PC-3 (cell line): ENCODE data around the gene KRTAP4-12. TPM values are rescaled to one million over a fixed set of nuclear protein-coding genes. Genes with fewer than 3 reads are reported as not detected.
"Not testable (repeated sequence)": the region's sequence is repeated elsewhere in the genome, so short reads cannot be mapped to it uniquely, and the experiment has no call there.

Experiments
- ATAC-seq: fragments of 200-7000 bp; cut with Tn5 transposase; 2 replicates; pipeline ENCODE4 v1.9.1; 2020; ENCODE audit warnings: mild to moderate bottlenecking, moderate library complexity
- BruUV-seq: library from RNA; stranded (reverse); fragments of 400-500 nt; replicated peaks from 2 replicates; lab custom pipeline; 2021; lab: Mats Ljungman, UMichigan
- CTCF ChIA-PET: fragments of 300-600 bp; sonication (Branson Sonifier 250); formaldehyde crosslinking; loops from one replicate; lab custom pipeline; 2022; ENCODE audit warnings: antibody characterized with exemption; lab: Charles Lee
- POLR2A ChIA-PET: fragments of 300-600 bp; sonication (Branson Sonifier 250); formaldehyde crosslinking; loops from one replicate; lab custom pipeline; 2022; ENCODE audit warnings: antibody characterized with exemption; ENCODE audit not compliant: unreplicated experiment; lab: Charles Lee
- DNase-seq: peaks from one replicate; pipeline ENCODE4 v3.0.0-alpha.2; 2015
- H2AFZ ChIP-seq: fragments of 300-600 bp; sonication (generic); 2 replicates; pipeline ENCODE4 v1.6.0; 2016; ENCODE audit warnings: antibody characterized with exemption, low read length
- H3F3A ChIP-seq: fragments of 300-600 bp; sonication (generic); one replicate; pipeline ENCODE4 v1.6.0; 2017; ENCODE audit warnings: antibody characterized with exemption, low read length, control low read depth, mild to moderate bottlenecking; ENCODE audit not compliant: unreplicated experiment
- H3K27ac ChIP-seq: fragments of 300-600 bp; sonication (generic); 2 replicates; pipeline ENCODE4 v1.5.1; 2016; ENCODE audit warnings: mild to moderate bottlenecking, low read length
- H3K27me3 ChIP-seq: fragments of 300-600 bp; sonication (generic); 2 replicates; pipeline ENCODE4 v1.6.1; 2016; ENCODE audit warnings: low read length, mixed read lengths
- H3K36me3 ChIP-seq: fragments of 300-600 bp; sonication (generic); 2 replicates; pipeline ENCODE4 v1.6.1; 2016; ENCODE audit warnings: low read depth, mixed run types, low read length, mixed read lengths
- H3K4me1 ChIP-seq: fragments of 300-600 bp; sonication (generic); 2 replicates; pipeline ENCODE4 v1.5.1; 2016; ENCODE audit warnings: low read length; ENCODE audit not compliant: insufficient read depth
- H3K4me2 ChIP-seq: fragments of 300-600 bp; sonication (generic); 2 replicates; pipeline ENCODE4 v1.6.0; 2016; ENCODE audit warnings: low read length
- H3K4me3 ChIP-seq: fragments of 300-600 bp; sonication (generic); 2 replicates; pipeline ENCODE4 v1.5.1; 2016; ENCODE audit warnings: mild to moderate bottlenecking, low read length, mixed read lengths
- H3K79me2 ChIP-seq: fragments of 300-600 bp; sonication (generic); 2 replicates; pipeline ENCODE4 v1.6.1; 2017; ENCODE audit warnings: low read length, mixed read lengths
- H3K9ac ChIP-seq: fragments of 300-600 bp; sonication (generic); 2 replicates; pipeline ENCODE4 v1.6.0; 2016; ENCODE audit warnings: mild to moderate bottlenecking, low read length
- H3K9me2 ChIP-seq: fragments of 300-600 bp; sonication (generic); replicated peaks from 2 replicates; pipeline ENCODE4 v1.6.1; 2016; ENCODE audit warnings: mixed run types, low read length, mixed read lengths
- H3K9me3 ChIP-seq: fragments of 300-600 bp; sonication (generic); 2 replicates; pipeline ENCODE4 v1.6.1; 2016; ENCODE audit warnings: low read length, mixed read lengths
- H4K20me1 ChIP-seq: fragments of 300-600 bp; sonication (generic); 2 replicates; pipeline ENCODE4 v1.6.1; 2016; ENCODE audit warnings: low read length, mixed read lengths
- CTCF ChIP-seq: fragments of 300-600 bp; sonication (generic); conservative IDR thresholded peaks from 2 replicates; pipeline ENCODE4 v1.5.1; 2017; ENCODE audit warnings: antibody characterized with exemption, low read depth, mild to moderate bottlenecking, low read length
- EZH2 ChIP-seq: fragments of 300-600 bp; sonication (generic); IDR thresholded peaks from one replicate; pipeline ENCODE4 v1.6.1; 2017; ENCODE audit warnings: antibody characterized with exemption, mild to moderate bottlenecking, low read length; ENCODE audit not compliant: unreplicated experiment
- EZH2phosphoT487 ChIP-seq: fragments of 300-600 bp; sonication (generic); IDR thresholded peaks from 2 replicates; pipeline ENCODE4 v1.6.1; 2018; ENCODE audit warnings: mild to moderate bottlenecking, antibody characterized with exemption, low read length, borderline replicate concordance
- intact Hi-C: fragments of 100-400 bp; cut with micrococcal nuclease; formaldehyde crosslinking; loops from 2 replicates; pipeline ENCODE4 v1.9.0; 2023
- total RNA-seq: library from RNA; depleted of rRNA; stranded (reverse); fragments of >200 nt; gene quantifications from 2 replicates; pipeline ENCODE4 v1.2.3, GENCODE V29; 2014

KRTAP4-12 gene
- total RNA-seq, 1 experiment from 2014 or later = not detected

GRCh38 chr17:41125064-41125463, 1.1 kb upstream of the KRTAP4-12 start:
- Histone ChIP-seq H3K4me1 (no peaks in the 10 kb centered on the region), H3K27ac (no peak overlapping the region), H3K79me2 (no peaks in the 10 kb centered on the region), H3K27me3 (no peaks in the 10 kb centered on the region), H3K9me2 (no peaks in the 10 kb centered on the region), H3K9me3 (no peaks in the 10 kb centered on the region), H4K20me1 (no peaks in the 10 kb centered on the region), H3F3A (no peaks in the 10 kb centered on the region), H3K9ac (no peak overlapping the region), H3K4me3 (no peak overlapping the region), H2AFZ (no peak overlapping the region), H3K36me3 (no peaks in the 10 kb centered on the region), H3K4me2 (no peak overlapping the region)
- BruUV-seq = no TSS peak
- ATAC-seq = no peak
- POLR2A ChIA-PET = interaction anchor here (0.7 kb wide), 1 partner anchor 403 kb away, joined by 3 read pairs; no protein-coding TSS in a partner anchor
- intact Hi-C loops = no loop called here
- no peak for TF ChIP-seq EZH2
- no peak for TF ChIP-seq EZH2phosphoT487
- TF ChIP-seq CTCF = no peak
- CTCF ChIA-PET = no interaction called here
- DNase-seq = no peak

GRCh38 chr17:41123292-41123990, 541 bp downstream of the KRTAP4-12 start:
- POLR2A ChIA-PET, H3K36me3 ChIP-seq, H3K9ac ChIP-seq, BruUV-seq, H3K27me3 ChIP-seq, H3K4me1 ChIP-seq, H4K20me1 ChIP-seq, H3K4me2 ChIP-seq, H2AFZ ChIP-seq, H3K79me2 ChIP-seq, H3K27ac ChIP-seq, H3K9me2 ChIP-seq, ATAC-seq, intact Hi-C loops, H3F3A ChIP-seq, CTCF ChIA-PET, DNase-seq, H3K9me3 ChIP-seq, H3K4me3 ChIP-seq: not testable (repeated sequence)

- Histone ChIP-seq H4K20me1 (no peaks in the 10 kb centered on the region), H3K9ac (no peak overlapping the region), H3F3A (no peaks in the 10 kb centered on the region), H2AFZ (no peak overlapping the region), H3K4me3 (no peak overlapping the region), H3K4me2 (no peak overlapping the region), H3K27ac (no peak overlapping the region), H3K4me1 (peaks cover 10% of the 10 kb centered on the region), H3K9me3 (no peaks in the 10 kb centered on the region), H3K27me3 (no peaks in the 10 kb centered on the region), H3K79me2 (no peaks in the 10 kb centered on the region), H3K36me3 (no peaks in the 10 kb centered on the region), H3K9me2 (no peaks in the 10 kb centered on the region)
- no TSS peak for BruUV-seq
- ChIA-PET CTCF (no interaction called here), POLR2A (no interaction called here)
- ATAC-seq (no peak), DNase-seq (no peak)
- intact Hi-C loops = no loop called here
- no peak for TF ChIP-seq EZH2
- no peak for TF ChIP-seq EZH2phosphoT487
- no peak for TF ChIP-seq CTCF
Measured at GRCh38 chr17:41121742-41122141, 2.2 kb downstream of the KRTAP4-12 start.

- CTCF ChIA-PET, H3F3A ChIP-seq, BruUV-seq, H3K9ac ChIP-seq, H3K27me3 ChIP-seq, H3K4me3 ChIP-seq, intact Hi-C loops, H3K4me2 ChIP-seq, POLR2A ChIA-PET, H3K9me2 ChIP-seq, H3K79me2 ChIP-seq, H4K20me1 ChIP-seq, H3K9me3 ChIP-seq, H2AFZ ChIP-seq, H3K36me3 ChIP-seq: not testable (repeated sequence)
- H3K27ac ChIP-seq = peak overlapping the region; percentile 21
- peak; percentile 72 for DNase-seq
- ATAC-seq = peak; percentile 81
- peaks cover 10% of the 10 kb centered on the region for H3K4me1 ChIP-seq
Measured at GRCh38 chr17:41119696-41120690, 4.0 kb downstream of the KRTAP4-12 start.
